ENCODE data around the gene EDC4. TPM values are rescaled to one million over a fixed set of nuclear protein-coding genes. Genes with fewer than 3 reads are reported as not detected.

Gene EDC4
- total and polyA plus RNA-seq, 9 of the 15 experiments (the other 6 are each of a cell fraction or from before 2014, with no cell fraction given) = 1.1 to 131 (median 74.0) TPM

- TF ChIP-seq PKNOX1 (IDR thresholded peaks at IDR 0.05) (peak; percentile 99), SMAD4 (CRISPR knock-in tag; conservative IDR thresholded peaks at IDR 0.05) (peak; percentile 72), PTBP1 (IDR thresholded peaks at IDR 0.05; ENCODE audit: low read depth, low read length) (no peak), ILK (tag; IDR thresholded peaks at IDR 0.05; ENCODE audit: borderline replicate concordance, low read depth) (no peak), ZNF830 (CRISPR knock-in tag; IDR thresholded peaks at IDR 0.05) (0 out of 2 replicates have a peak, but pooled peaks have one; percentile 15), ZNF583 (CRISPR knock-in tag; IDR thresholded peaks at IDR 0.05) (peak; percentile 11; the same call in 1 of the 2 replicates), BCL6 (CRISPR knock-in tag; IDR thresholded peaks at IDR 0.05) (no peak), SLC30A9 (CRISPR knock-in tag; IDR thresholded peaks at IDR 0.05) (no peak), RBM14 (IDR thresholded peaks at IDR 0.05; ENCODE audit: borderline replicate concordance, insufficient read depth, low read depth, low read length) (no peak), KAT2B (IDR thresholded peaks at IDR 0.05; ENCODE audit: low read depth, low read length) (no peak), THRB (CRISPR knock-in tag; conservative IDR thresholded peaks at IDR 0.05) (no peak), HNRNPK (IDR thresholded peaks at IDR 0.05; ENCODE audit: low read depth, low read length, poor library complexity, severe bottlenecking) (no peak), PHF20 (IDR thresholded peaks at IDR 0.05; ENCODE audit: partially characterized antibody) (peak; percentile 82), ETS1 (conservative IDR thresholded peaks at IDR 0.05; ENCODE audit: control insufficient read depth, low read depth, low read length) (peak; percentile 46; the same call in 1 of the 2 replicates)
- TF ChIP-seq, protein P1, sequence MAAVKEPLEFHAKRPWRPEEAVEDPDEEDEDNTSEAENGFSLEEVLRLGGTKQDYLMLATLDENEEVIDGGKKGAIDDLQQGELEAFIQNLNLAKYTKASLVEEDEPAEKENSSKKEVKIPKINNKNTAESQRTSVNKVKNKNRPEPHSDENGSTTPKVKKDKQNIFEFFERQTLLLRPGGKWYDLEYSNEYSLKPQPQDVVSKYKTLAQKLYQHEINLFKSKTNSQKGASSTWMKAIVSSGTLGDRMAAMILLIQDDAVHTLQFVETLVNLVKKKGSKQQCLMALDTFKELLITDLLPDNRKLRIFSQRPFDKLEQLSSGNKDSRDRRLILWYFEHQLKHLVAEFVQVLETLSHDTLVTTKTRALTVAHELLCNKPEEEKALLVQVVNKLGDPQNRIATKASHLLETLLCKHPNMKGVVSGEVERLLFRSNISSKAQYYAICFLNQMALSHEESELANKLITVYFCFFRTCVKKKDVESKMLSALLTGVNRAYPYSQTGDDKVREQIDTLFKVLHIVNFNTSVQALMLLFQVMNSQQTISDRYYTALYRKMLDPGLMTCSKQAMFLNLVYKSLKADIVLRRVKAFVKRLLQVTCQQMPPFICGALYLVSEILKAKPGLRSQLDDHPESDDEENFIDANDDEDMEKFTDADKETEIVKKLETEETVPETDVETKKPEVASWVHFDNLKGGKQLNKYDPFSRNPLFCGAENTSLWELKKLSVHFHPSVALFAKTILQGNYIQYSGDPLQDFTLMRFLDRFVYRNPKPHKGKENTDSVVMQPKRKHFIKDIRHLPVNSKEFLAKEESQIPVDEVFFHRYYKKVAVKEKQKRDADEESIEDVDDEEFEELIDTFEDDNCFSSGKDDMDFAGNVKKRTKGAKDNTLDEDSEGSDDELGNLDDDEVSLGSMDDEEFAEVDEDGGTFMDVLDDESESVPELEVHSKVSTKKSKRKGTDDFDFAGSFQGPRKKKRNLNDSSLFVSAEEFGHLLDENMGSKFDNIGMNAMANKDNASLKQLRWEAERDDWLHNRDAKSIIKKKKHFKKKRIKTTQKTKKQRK (IDR thresholded peaks at IDR 0.05; ENCODE audit: borderline replicate concordance, low read depth, low read length) = no peak
- TF ChIP-seq, protein P2, sequence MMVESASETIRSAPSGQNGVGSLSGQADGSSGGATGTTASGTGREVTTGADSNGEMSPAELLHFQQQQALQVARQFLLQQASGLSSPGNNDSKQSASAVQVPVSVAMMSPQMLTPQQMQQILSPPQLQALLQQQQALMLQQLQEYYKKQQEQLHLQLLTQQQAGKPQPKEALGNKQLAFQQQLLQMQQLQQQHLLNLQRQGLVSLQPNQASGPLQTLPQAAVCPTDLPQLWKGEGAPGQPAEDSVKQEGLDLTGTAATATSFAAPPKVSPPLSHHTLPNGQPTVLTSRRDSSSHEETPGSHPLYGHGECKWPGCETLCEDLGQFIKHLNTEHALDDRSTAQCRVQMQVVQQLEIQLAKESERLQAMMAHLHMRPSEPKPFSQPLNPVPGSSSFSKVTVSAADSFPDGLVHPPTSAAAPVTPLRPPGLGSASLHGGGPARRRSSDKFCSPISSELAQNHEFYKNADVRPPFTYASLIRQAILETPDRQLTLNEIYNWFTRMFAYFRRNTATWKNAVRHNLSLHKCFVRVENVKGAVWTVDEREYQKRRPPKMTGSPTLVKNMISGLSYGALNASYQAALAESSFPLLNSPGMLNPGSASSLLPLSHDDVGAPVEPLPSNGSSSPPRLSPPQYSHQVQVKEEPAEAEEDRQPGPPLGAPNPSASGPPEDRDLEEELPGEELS (CRISPR knock-in tag; IDR thresholded peaks at IDR 0.05; ENCODE audit: borderline replicate concordance) = 0 out of 2 replicates have a peak, but pooled peaks have one; percentile 32
Measured at GRCh38 chr16:67892899-67893742, 20.3 kb downstream of the EDC4 start, which contains the start of gene PSKH1 (continued).
